ENCODE measurements around the gene CNKSR1.
A peak's percentile ranks its signal among the peaks of the same experiment; 100 is the strongest.

Gene CNKSR1

DNA sequence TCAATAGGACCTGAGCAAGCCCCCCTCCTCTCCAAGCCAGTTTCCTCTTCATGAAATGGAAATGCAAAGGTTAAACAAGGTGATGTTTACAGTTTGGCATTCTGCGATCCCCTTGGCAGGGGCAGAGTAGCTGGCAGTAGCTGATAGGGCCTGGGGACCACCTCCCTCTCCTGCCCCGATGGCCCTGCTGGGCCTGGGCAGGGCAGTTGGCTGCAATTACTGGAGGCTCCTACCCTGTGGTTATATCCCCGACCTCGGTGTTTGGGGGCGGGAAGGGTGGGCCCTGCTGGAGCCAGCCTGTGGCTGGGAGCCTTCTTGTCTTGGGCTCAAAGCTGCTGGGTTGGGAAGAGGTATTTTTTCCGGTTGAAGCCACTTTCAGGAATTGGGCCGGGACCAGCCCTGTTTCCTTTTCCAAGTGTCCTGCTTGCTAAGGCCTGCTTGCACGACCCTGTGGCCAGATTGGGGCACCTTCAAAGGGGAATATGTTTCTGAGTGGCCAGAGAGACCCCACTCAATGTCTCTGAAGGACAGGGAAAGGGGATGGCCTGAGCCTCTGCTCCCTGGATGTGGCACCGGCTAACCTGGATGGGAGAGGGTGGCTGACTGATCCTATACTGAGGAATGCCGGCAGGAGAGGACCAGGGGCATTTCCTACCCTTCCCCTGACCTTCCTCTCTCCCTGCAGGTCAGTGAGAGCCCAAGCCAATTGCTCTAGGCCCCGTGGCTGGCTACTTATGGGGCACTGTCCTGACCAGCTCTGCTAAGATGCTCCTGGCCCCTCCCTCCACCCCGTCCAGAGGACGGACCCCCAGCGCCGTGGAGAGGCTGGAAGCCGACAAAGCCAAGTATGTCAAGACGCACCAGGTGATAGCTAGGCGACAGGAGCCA lies 16.5 kb upstream of the CNKSR1 start:
- peaks cover 24 to 42% of the 10 kb centered on the region in 2 donors for H3K27me3 ChIP-seq (ENCODE audit: control insufficient read depth in 1 of 2, insufficient read depth in 2 of 2, low read length in 2 of 2)
- H3K4me3 ChIP-seq (ENCODE audit: low read depth in 1 of 2, low read length in 2 of 2), result peak overlapping the region; percentile 54 to 61
- peaks cover 12 to 14% of the 10 kb centered on the region in 2 donors for H3K4me1 ChIP-seq (ENCODE audit: control insufficient read depth in 1 of 2, insufficient read depth in 2 of 2, low read length in 2 of 2)
- no peak overlapping the region for H3K9ac ChIP-seq (ENCODE audit: low read depth in 1 of 2, low read length in 2 of 2)
- no peaks in the 10 kb centered on the region for H3K9me3 ChIP-seq (ENCODE audit: control insufficient read depth in 1 of 2, low read length in 2 of 2)
- no peak overlapping the region for H3K27ac ChIP-seq (ENCODE audit: low read depth, low read length)
- H3K36me3 ChIP-seq (ENCODE audit: control insufficient read depth in 1 of 2, insufficient read depth in 2 of 2, low read length in 2 of 2), result no peaks in the 10 kb centered on the region

DNA sequence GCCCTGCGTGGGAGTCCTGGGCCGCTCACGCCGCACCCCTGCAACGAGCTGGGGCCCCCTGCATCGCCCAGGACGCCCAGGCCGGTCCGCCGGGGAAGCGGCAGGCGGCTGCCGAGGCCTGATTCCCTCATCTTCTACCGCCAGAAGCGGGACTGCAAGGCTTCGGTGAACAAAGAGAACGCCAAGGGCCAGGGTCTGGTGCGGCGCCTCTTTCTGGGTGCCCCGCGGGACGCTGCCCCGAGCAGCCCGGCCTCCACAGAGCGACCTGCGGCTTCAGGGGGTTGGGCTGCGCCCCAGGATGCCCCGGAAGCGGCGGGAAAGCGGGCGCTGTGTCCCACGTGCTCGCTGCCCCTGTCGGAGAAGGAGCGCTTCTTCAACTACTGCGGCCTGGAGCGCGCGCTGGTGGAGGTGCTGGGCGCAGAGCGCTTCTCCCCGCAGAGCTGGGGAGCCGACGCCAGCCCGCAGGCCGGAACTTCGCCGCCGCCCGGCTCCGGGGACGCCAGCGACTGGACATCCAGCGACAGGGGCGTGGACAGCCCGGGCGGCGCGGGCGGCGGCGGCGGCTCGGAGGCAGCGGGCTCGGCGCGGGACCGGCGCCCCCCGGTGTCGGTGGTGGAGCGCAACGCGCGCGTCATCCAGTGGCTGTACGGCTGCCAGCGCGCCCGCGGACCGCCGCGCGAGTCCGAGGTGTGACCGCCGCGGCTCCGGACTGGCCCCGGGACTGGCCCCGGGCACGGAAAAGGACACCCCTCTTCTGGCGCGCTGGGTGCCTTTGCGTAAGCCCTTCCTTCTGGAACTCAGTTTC lies 15.7 kb upstream of the CNKSR1 start:
- Histone ChIP-seq H3K27ac (ENCODE audit: low read depth, low read length) (no peak overlapping the region), H3K9ac (ENCODE audit: low read depth in 1 of 2, low read length in 2 of 2) (no peak overlapping the region), H3K9me3 (ENCODE audit: control insufficient read depth in 1 of 2, low read length in 2 of 2) (no peaks in the 10 kb centered on the region), H3K4me3 (ENCODE audit: low read depth in 1 of 2, low read length in 2 of 2) (peak overlapping the region; percentile 55 to 61), H3K4me1 (ENCODE audit: control insufficient read depth in 1 of 2, insufficient read depth in 2 of 2, low read length in 2 of 2) (peaks cover 12 to 14% of the 10 kb centered on the region in 2 donors), H3K36me3 (ENCODE audit: control insufficient read depth in 1 of 2, insufficient read depth in 2 of 2, low read length in 2 of 2) (no peaks in the 10 kb centered on the region), H3K27me3 (ENCODE audit: control insufficient read depth in 1 of 2, insufficient read depth in 2 of 2, low read length in 2 of 2) (peaks cover 17 to 36% of the 10 kb centered on the region in 2 donors)

DNA sequence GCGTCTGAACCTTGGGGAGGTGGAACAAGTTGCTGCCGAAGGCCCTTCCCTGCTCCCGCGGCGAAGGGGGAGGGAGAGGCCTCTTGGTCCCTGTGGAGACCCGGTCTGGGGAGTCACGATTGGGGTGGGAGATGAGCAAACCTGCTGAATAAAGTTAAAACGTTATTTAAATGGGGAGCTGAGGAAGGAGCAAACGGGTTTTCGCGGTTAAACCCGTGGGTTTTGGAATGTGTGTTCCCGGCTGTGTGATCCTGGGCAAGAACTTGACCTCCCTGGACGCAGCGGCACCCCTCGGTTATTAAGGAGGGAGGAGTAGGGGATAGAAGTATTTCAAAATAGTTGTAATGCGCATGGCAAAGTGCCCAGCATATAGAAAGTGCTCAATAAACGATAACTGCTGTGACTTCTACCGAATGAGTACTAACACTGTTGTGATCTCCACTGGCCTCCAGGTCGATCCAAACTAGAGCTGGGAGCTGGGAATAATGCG lies 15.0 kb upstream of the CNKSR1 start:
- Histone ChIP-seq H3K4me3 (ENCODE audit: low read depth in 1 of 2, low read length in 2 of 2) (peak overlapping the region; percentile 55 to 61), H3K27ac (ENCODE audit: low read depth, low read length) (no peak overlapping the region), H3K36me3 (ENCODE audit: control insufficient read depth in 1 of 2, insufficient read depth in 2 of 2, low read length in 2 of 2) (no peaks in the 10 kb centered on the region), H3K9ac (ENCODE audit: low read depth in 1 of 2, low read length in 2 of 2) (no peak overlapping the region), H3K27me3 (ENCODE audit: control insufficient read depth in 1 of 2, insufficient read depth in 2 of 2, low read length in 2 of 2) (peaks cover 17 to 32% of the 10 kb centered on the region in 2 donors), H3K4me1 (ENCODE audit: control insufficient read depth in 1 of 2, insufficient read depth in 2 of 2, low read length in 2 of 2) (peaks cover 12 to 14% of the 10 kb centered on the region in 2 donors), H3K9me3 (ENCODE audit: control insufficient read depth in 1 of 2, low read length in 2 of 2) (no peaks in the 10 kb centered on the region)

DNA sequence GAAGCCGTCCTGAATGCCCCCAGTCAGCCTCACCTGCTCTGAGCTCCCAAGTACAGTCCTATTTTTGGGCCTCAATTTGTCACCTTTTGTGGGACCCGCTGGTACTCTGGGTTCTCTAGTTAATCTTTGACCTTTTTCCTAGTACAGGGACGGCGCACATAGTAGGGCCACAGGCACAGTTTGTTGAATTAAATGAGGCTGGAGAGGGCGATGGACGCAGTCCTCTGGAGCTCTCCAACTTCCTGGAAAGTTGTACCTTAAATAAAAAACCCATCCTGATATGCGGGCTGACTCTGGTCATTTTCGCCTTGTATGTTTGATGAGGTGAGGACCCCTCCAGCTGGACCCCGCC lies 13.6 kb upstream of the CNKSR1 start:
- Histone ChIP-seq H3K27me3 (ENCODE audit: control insufficient read depth in 1 of 2, insufficient read depth in 2 of 2, low read length in 2 of 2) (peaks cover 11 to 22% of the 10 kb centered on the region in 2 donors), H3K9ac (ENCODE audit: low read depth in 1 of 2, low read length in 2 of 2) (no peak overlapping the region), H3K27ac (ENCODE audit: low read depth, low read length) (no peak overlapping the region), H3K9me3 (ENCODE audit: control insufficient read depth in 1 of 2, low read length in 2 of 2) (no peaks in the 10 kb centered on the region), H3K36me3 (ENCODE audit: control insufficient read depth in 1 of 2, insufficient read depth in 2 of 2, low read length in 2 of 2) (no peaks in the 10 kb centered on the region), H3K4me1 (ENCODE audit: control insufficient read depth in 1 of 2, insufficient read depth in 2 of 2, low read length in 2 of 2) (peaks cover 12 to 14% of the 10 kb centered on the region in 2 donors), H3K4me3 (ENCODE audit: low read depth in 1 of 2, low read length in 2 of 2) (peak overlapping the region; percentile 46 to 53)

DNA sequence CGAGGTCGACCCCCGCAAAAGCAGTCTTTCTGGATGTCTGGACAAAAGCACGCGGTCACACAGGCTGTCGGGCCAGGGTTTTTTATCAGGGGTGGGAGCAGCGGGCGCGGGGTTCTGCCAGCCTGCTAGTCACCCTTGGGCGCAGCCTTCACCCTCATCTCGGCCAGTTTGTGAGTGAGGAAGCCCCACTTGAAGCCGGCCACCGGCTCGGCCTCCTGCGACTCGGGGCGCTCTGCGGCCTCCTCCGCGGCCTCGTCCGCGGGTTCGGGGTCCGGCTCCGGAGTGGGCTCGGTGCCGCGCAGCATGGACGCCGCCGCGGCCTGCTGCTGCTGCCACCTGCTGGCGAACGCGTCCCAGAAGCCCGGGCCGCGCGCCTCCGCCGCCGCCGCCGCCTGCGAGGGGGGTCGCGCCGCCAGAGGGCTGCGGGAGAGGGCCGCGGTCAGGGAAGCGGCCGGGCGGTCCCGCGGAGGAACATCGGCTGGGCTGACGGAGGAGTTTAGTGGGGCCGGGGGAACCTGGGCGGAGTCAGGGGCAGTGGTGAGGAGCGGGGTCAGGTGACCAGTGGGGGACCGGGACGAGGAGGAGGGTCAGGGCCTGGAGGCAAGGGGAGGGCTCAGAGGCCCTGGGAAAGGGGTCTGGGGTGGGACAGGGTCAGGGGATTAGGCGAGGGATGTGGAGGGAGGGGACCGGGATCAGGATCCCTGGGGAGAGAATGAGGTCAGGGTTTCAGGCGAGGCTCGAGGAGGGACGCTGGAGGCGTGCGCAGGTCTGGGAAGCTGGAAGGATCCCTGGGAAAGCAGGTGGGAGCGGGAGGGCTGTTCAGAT lies 13.0 kb upstream of the CNKSR1 start:
- Histone ChIP-seq H3K4me1 (ENCODE audit: control insufficient read depth in 1 of 2, insufficient read depth in 2 of 2, low read length in 2 of 2) (peaks cover 14% of the 10 kb centered on the region in 2 donors), H3K9ac (ENCODE audit: low read depth in 1 of 2, low read length in 2 of 2) (no peak overlapping the region), H3K4me3 (ENCODE audit: low read depth in 1 of 2, low read length in 2 of 2) (peak overlapping the region; percentile 46 to 53), H3K36me3 (ENCODE audit: control insufficient read depth in 1 of 2, insufficient read depth in 2 of 2, low read length in 2 of 2) (no peaks in the 10 kb centered on the region), H3K9me3 (ENCODE audit: control insufficient read depth in 1 of 2, low read length in 2 of 2) (no peaks in the 10 kb centered on the region), H3K27me3 (ENCODE audit: control insufficient read depth in 1 of 2, insufficient read depth in 2 of 2, low read length in 2 of 2) (peaks cover 11 to 19% of the 10 kb centered on the region in 2 donors), H3K27ac (ENCODE audit: low read depth, low read length) (no peak overlapping the region)

DNA sequence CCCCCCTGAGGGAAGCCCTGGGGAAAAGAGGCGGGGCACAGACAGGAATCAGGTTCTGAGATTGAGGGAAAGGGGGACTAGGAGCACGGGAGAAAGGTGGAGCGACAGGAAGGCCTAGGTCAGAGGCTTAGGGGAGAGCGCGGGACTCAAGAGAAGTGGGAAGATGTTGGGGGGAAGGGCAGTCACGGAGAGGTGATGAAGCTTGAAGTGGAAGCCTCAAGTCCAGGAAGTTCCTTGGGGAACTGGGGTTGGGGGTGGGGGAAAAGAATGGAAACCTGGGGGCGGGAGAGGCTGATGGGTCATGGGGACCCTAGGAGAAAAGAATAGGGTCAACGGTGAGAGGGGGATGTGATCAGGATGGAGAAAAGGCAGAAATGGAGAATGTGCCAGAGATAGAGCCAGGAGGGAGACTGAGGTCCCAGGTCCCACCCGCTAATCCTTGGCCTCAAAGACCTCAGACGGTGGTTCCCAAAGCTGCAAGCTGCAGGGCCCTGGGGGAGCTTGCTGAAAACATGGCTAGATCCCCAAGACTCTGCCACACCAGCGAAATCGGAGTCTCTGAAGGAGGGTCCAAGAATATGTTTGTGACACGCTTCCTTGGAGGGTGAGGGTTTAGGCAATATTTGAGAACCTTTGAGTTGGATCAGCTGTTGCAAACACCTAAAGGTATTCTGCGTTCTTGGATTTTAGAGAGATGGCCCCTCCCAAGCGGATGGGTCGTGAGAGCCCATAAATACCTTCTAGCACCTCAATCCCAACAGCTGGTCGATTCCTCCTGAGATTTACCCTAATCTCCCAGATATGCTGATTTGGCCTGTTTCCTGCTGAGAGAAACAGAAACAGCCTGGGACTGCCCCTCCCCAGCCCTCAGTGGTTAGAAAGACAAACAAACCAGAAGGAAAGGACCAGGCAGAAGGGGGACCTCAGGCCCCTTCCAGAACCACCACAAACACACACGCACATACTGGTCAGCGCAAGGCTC lies 12.1 kb upstream of the CNKSR1 start:
- Histone ChIP-seq H3K4me1 (ENCODE audit: control insufficient read depth in 1 of 2, insufficient read depth in 2 of 2, low read length in 2 of 2) (peaks cover 18 to 20% of the 10 kb centered on the region in 2 donors), H3K27me3 (ENCODE audit: control insufficient read depth in 1 of 2, insufficient read depth in 2 of 2, low read length in 2 of 2) (peaks cover 11 to 16% of the 10 kb centered on the region in 2 donors), H3K27ac (ENCODE audit: low read depth, low read length) (no peak overlapping the region), H3K4me3 (ENCODE audit: low read depth in 1 of 2, low read length in 2 of 2) (no peak overlapping the region), H3K36me3 (ENCODE audit: control insufficient read depth in 1 of 2, insufficient read depth in 2 of 2, low read length in 2 of 2) (no peaks in the 10 kb centered on the region), H3K9ac (ENCODE audit: low read depth in 1 of 2, low read length in 2 of 2) (no peak overlapping the region), H3K9me3 (ENCODE audit: control insufficient read depth in 1 of 2, low read length in 2 of 2) (no peaks in the 10 kb centered on the region)

DNA sequence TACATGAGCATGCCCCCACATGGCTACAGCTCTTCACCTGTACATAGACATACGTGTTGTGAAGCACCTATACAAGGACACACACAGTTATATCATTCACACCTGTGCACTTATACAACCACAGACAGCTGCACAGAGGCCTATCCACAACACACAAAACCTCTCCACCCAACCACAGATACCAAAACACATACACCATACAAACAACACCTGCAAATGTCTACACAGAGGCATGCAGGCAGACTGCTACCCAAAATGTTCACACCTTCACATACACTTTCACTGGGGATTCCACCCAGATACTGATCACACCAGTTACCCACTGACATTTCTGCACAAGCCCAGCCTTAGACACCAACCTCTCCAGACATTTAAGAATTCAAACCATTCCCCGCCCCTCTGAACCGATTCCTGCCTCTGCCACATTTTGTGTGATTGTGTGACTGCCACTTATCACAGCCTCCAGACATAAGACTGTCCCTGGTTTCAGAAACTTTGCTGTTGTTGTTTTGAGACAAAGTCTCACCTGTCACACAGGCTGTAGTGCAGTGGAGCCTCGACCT lies 10.5 kb upstream of the CNKSR1 start:
- Histone ChIP-seq H3K9ac (ENCODE audit: low read depth in 1 of 2, low read length in 2 of 2) (no peak overlapping the region), H3K9me3 (ENCODE audit: control insufficient read depth in 1 of 2, low read length in 2 of 2) (no peaks in the 10 kb centered on the region), H3K27ac (ENCODE audit: low read depth, low read length) (no peak overlapping the region), H3K36me3 (ENCODE audit: control insufficient read depth in 1 of 2, insufficient read depth in 2 of 2, low read length in 2 of 2) (no peaks in the 10 kb centered on the region), H3K27me3 (ENCODE audit: control insufficient read depth in 1 of 2, insufficient read depth in 2 of 2, low read length in 2 of 2) (peaks cover 8% of the 10 kb centered on the region in 2 donors), H3K4me1 (ENCODE audit: control insufficient read depth in 1 of 2, insufficient read depth in 2 of 2, low read length in 2 of 2) (peaks cover 15 to 24% of the 10 kb centered on the region in 2 donors), H3K4me3 (ENCODE audit: low read depth in 1 of 2, low read length in 2 of 2) (no peak overlapping the region)

DNA sequence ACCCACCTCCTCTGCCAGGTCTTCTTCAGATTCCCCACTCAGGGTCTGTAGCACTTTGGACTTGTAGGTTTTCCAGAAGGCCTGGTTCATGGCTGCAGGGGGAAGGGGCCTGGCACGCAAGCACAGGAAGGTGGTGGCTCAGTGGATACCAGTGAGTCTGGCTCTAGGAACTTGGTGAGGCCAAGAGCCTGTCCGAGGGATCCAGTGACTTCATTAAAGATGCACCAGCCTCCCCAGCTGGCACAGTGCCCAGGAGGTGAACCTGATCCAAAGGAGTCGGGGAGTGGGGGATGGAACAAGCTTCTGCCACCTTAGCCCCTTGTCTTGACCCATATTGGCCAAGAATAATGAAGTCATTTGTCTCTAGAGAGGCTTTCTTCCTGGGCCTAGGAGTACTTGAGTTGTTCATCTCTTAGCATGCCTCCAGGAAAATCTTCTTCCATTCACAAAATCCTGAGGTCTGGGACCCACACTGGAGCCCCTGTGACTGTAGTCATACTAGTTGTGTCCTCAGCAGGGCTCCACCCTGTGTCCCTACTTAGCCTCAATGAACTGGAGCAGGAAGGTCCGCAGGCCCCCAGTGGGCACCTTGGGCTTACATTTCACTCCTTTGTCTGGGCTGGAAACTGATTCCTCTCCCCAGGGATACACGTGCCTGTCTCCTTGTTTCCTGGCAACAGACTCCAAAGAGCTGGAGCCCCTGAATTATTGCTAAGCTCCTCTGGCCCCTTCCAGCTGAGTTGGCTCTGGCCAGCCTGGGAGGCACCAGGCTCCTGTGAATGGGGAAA lies 8.7 kb upstream of the CNKSR1 start, which contains the start of gene C1orf232:
C1orf232 (minus strand) TSS at position 554 of the 788 bp plus-strand sequence; CDS start at position 90, 464 bp downstream.
- peaks cover 15 to 24% of the 10 kb centered on the region in 2 donors for H3K4me1 ChIP-seq (ENCODE audit: control insufficient read depth in 1 of 2, insufficient read depth in 2 of 2, low read length in 2 of 2)
- peak within 1 kb of the TSS; percentile 86 to 96 for H3K9ac ChIP-seq (ENCODE audit: low read depth in 1 of 2, low read length in 2 of 2)
- no peaks in the 10 kb centered on the region for H3K9me3 ChIP-seq (ENCODE audit: control insufficient read depth in 1 of 2, low read length in 2 of 2)
- no peaks in the 10 kb centered on the region for H3K27me3 ChIP-seq (ENCODE audit: control insufficient read depth in 1 of 2, insufficient read depth in 2 of 2, low read length in 2 of 2)
- peak within 1 kb of the TSS; percentile 56 for H3K27ac ChIP-seq (ENCODE audit: low read depth, low read length)
- H3K4me3 ChIP-seq (ENCODE audit: low read depth in 1 of 2, low read length in 2 of 2), result peak within 1 kb of the TSS; percentile 84 to 94
- H3K36me3 ChIP-seq (ENCODE audit: control insufficient read depth in 1 of 2, insufficient read depth in 2 of 2, low read length in 2 of 2), result no peaks in the 10 kb centered on the region

All from duodenal mucosa (tissue), 2 donors.